Measurements from ENCODE around the gene PPFIA2. TPM values are rescaled to one million over a fixed set of nuclear protein-coding genes. Genes with fewer than 3 reads are reported as not detected.
"Not testable (repeated sequence)": the region's sequence is repeated elsewhere in the genome, so short reads cannot be mapped to it uniquely, and the experiment has no call there.

Gene PPFIA2
- total RNA-seq, 2 donors from 2014 or later: not detected

DNA sequence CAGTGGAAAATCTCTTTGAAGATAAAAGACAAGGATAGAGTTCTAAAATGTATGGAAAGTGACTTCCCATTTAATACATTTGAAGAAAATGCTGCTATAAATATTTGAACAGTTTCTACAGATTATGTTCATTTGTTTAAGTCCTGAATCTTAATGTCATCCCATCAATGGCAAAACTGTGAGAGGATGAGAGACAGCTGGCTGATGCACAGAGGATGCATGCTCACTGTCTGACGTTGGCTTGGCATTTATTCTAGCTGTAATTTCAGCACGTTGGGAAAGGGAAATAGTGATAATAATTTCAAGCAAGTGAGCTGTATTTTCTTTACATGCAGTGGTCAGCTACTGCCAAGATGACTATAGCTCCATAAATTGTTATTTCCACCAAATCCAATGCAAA is 40.5 kb downstream of the PPFIA2 start:
- no peak for ATAC-seq (replicated peaks)
- no peaks in the 10 kb centered on the region for H3K9me3 Mint-ChIP-seq

DNA sequence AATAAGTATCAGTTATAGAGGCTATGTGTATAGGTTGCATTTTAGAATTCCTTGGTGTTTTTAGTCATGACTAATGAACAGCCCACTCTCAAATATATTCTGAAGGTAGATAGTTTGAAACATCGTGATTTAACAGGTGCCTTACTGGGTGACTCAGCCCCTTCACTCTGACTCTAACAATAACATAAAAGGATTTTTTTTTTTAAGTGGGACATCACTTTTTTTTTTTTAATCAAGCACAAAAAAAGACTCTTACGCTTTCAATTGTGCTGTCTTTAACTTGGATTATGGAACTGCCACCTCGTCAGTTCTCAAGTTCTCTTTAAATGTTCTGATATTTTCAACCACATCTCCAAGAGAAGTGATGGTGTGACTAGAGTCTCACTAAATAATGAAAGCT is 46.6 kb downstream of the PPFIA2 start:
- no peaks in the 10 kb centered on the region for H3K9me3 Mint-ChIP-seq
- no peak for ATAC-seq (replicated peaks)
- no peak overlapping the region for H3K4me3 Mint-ChIP-seq
- no peak overlapping the region for H3K27ac Mint-ChIP-seq
- H3K27me3 Mint-ChIP-seq: no peaks in the 10 kb centered on the region
- H3K4me1 Mint-ChIP-seq: no peaks in the 10 kb centered on the region
- H3K36me3 Mint-ChIP-seq (ENCODE audit: low read depth): no peaks in the 10 kb centered on the region

More for the DNA sequence above, 40.5 kb downstream of the PPFIA2 start:
- Mint-ChIP-seq H3K36me3 (ENCODE audit: low read depth) (no peaks in the 10 kb centered on the region), H3K27me3 (no peaks in the 10 kb centered on the region), H3K27ac (no peak overlapping the region), H3K4me1 (no peaks in the 10 kb centered on the region), H3K4me3 (no peak overlapping the region)

- H3K27ac Mint-ChIP-seq: no peak overlapping the region
- peak; percentile 51 for ATAC-seq (replicated peaks)
- no peaks in the 10 kb centered on the region for H3K9me3 Mint-ChIP-seq
- no peaks in the 10 kb centered on the region for H3K4me1 Mint-ChIP-seq
- H3K36me3 Mint-ChIP-seq (ENCODE audit: low read depth): no peaks in the 10 kb centered on the region
- H3K27me3 Mint-ChIP-seq: no peaks in the 10 kb centered on the region
- H3K4me3 Mint-ChIP-seq: no peak overlapping the region
Observed at GRCh38 chr12:81705586-81705985, 53.6 kb downstream of the PPFIA2 start.

DNA sequence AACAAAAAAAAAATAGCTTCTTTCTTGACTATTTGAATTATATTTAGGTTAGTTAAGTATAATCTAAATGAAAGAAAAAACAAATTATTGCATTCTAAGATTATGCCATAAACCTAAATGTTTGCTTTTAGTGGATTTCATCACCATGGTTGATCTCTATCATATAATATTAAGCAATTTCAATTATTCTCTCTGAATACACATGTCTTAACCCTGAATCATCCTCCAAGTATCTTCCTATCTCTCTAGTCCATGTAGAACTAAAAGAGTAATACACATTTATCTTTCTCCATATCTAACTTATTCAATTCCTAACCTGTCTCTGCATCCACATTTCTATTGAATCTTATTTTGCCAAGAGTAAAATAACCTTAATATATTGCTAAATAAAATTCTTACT is 59.6 kb downstream of the PPFIA2 start:
- no peaks in the 10 kb centered on the region for H3K9me3 Mint-ChIP-seq
- ATAC-seq (replicated peaks): no peak
- H3K4me3 Mint-ChIP-seq: no peak overlapping the region
- no peaks in the 10 kb centered on the region for H3K27me3 Mint-ChIP-seq
- no peak overlapping the region for H3K27ac Mint-ChIP-seq
- no peaks in the 10 kb centered on the region for H3K36me3 Mint-ChIP-seq (ENCODE audit: low read depth)
- no peaks in the 10 kb centered on the region for H3K4me1 Mint-ChIP-seq

DNA sequence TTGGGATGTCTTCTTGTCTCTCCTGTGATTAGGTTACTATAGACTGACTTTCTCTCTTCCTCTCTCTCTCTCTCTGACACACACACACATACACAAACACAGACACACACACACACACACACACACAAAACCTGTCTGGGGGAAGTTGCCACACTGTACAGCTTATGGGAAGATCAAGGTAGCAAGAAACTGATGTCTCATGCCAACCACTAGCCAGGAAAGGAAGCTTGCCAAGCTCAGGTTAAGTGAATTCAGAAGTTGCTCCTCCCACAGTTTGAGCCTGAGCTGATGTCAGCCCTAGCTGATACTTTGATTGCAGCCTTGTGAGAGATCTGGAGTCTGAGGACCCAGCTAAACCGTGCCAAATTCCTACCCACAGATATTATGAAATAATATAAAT is 67.1 kb downstream of the PPFIA2 start:
- ATAC-seq (replicated peaks): peak; percentile 23
- Mint-ChIP-seq H3K4me1 (no peaks in the 10 kb centered on the region), H3K9me3 (no peaks in the 10 kb centered on the region), H3K27me3 (no peaks in the 10 kb centered on the region), H3K27ac (no peak overlapping the region), H3K36me3 (ENCODE audit: low read depth) (no peaks in the 10 kb centered on the region), H3K4me3 (no peak overlapping the region)

DNA sequence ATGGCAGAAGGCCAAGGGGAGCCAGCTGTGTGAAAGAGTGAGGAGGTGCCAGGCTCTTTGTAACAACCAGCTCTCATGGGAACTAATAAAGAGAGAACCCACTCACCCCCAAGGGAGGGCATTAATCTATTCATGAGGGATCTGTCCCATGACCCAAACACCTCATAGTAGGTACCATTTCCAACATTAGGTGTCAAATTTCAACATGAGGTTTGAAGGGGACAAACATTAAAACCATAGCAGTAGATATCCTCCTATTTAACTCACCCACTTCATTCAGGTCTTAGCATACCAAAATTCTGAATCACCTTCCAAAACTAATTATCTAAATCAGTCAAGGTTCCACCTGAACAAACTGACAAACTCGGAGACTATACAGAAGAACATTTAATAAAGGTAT is 75.3 kb downstream of the PPFIA2 start:
- Mint-ChIP-seq H3K36me3 (ENCODE audit: low read depth) (no peaks in the 10 kb centered on the region), H3K9me3 (no peaks in the 10 kb centered on the region), H3K4me3 (no peak overlapping the region), H3K27me3 (no peaks in the 10 kb centered on the region), H3K4me1 (no peaks in the 10 kb centered on the region), H3K27ac (no peak overlapping the region)
- no peak for ATAC-seq (replicated peaks)

GRCh38 chr12:81679614-81680013 is 79.5 kb downstream of the PPFIA2 start:
- Mint-ChIP-seq H3K4me3 (no peak overlapping the region), H3K27me3 (no peaks in the 10 kb centered on the region), H3K36me3 (ENCODE audit: low read depth) (no peaks in the 10 kb centered on the region), H3K27ac (no peak overlapping the region), H3K9me3 (no peaks in the 10 kb centered on the region), H3K4me1 (no peaks in the 10 kb centered on the region)
- ATAC-seq (replicated peaks): no peak

DNA sequence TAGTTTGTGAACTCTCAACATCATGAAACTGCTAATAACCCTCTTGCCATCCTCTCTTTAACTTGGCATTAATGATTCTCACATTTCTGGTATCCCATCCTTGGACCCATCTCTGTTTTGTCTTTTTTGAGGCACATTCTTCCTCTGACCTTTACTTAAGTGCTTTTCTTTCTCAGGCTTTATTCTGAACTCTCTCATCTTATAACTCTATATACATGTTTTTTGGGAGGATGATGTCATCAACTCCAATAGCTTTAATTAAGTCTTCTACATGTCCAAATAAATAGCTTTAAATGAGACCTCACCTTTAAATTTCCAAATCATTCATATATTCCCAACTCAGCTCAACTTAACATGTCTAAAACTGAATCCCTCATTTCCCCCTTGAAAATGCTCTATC is 88.4 kb downstream of the PPFIA2 start:
- Mint-ChIP-seq H3K9me3 (no peaks in the 10 kb centered on the region), H3K27me3 (no peaks in the 10 kb centered on the region), H3K27ac (no peak overlapping the region), H3K4me1 (peaks cover 5% of the 10 kb centered on the region), H3K36me3 (ENCODE audit: low read depth) (no peaks in the 10 kb centered on the region), H3K4me3 (no peak overlapping the region)
- ATAC-seq (replicated peaks): no peak

- no peaks in the 10 kb centered on the region for H3K27me3 Mint-ChIP-seq
- H3K36me3 Mint-ChIP-seq (ENCODE audit: low read depth): no peaks in the 10 kb centered on the region
- peak; percentile 99 for ATAC-seq (replicated peaks)
- H3K27ac Mint-ChIP-seq: no peak overlapping the region
- peaks cover 5% of the 10 kb centered on the region for H3K4me1 Mint-ChIP-seq
- peak overlapping the region; percentile 6 for H3K4me3 Mint-ChIP-seq
- H3K9me3 Mint-ChIP-seq: no peaks in the 10 kb centered on the region
Observed at GRCh38 chr12:81668475-81668874, 90.7 kb downstream of the PPFIA2 start.

DNA sequence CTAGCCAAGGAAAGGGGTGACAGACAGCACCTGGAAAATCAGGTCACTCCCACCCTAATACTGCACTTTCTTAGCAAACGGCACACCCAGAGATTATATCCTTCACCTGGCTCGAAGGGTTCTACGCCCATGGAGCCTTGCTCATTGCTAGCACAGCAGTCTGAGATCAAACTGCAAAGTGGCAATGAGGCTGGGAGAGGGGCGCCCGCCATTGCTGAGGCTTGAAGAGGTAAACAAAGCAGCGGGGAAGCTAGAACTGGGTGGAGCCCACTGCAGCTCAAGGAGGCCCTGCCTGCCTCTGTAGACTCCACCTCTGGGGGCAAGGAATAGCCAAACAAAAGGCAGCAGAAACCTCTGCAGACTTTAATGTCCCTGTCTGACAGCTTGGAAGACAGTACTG is 99.8 kb downstream of the PPFIA2 start:
- H3K9me3 Mint-ChIP-seq; H3K4me3 Mint-ChIP-seq; H3K4me1 Mint-ChIP-seq; H3K36me3 Mint-ChIP-seq (ENCODE audit: low read depth); H3K27me3 Mint-ChIP-seq; ATAC-seq (replicated peaks); H3K27ac Mint-ChIP-seq: not testable (repeated sequence)

- no peak overlapping the region for H3K4me3 Mint-ChIP-seq
- ATAC-seq (replicated peaks): no peak
- H3K4me1 Mint-ChIP-seq: no peaks in the 10 kb centered on the region
- no peaks in the 10 kb centered on the region for H3K36me3 Mint-ChIP-seq (ENCODE audit: low read depth)
- no peaks in the 10 kb centered on the region for H3K9me3 Mint-ChIP-seq
- H3K27me3 Mint-ChIP-seq: no peaks in the 10 kb centered on the region
- H3K27ac Mint-ChIP-seq: no peak overlapping the region
Observed at GRCh38 chr12:81644503-81644902, 114.6 kb downstream of the PPFIA2 start.

GRCh38 chr12:81639196-81639595 is 120.0 kb downstream of the PPFIA2 start:
- Mint-ChIP-seq H3K4me1 (no peaks in the 10 kb centered on the region), H3K9me3 (no peaks in the 10 kb centered on the region), H3K36me3 (ENCODE audit: low read depth) (no peaks in the 10 kb centered on the region), H3K27ac (no peak overlapping the region), H3K27me3 (no peaks in the 10 kb centered on the region), H3K4me3 (no peak overlapping the region)
- no peak for ATAC-seq (replicated peaks)

- no peaks in the 10 kb centered on the region for H3K9me3 Mint-ChIP-seq
- H3K4me1 Mint-ChIP-seq: no peaks in the 10 kb centered on the region
- H3K36me3 Mint-ChIP-seq (ENCODE audit: low read depth): no peaks in the 10 kb centered on the region
- ATAC-seq (replicated peaks): no peak
- H3K27ac Mint-ChIP-seq: no peak overlapping the region
- no peaks in the 10 kb centered on the region for H3K27me3 Mint-ChIP-seq
- no peak overlapping the region for H3K4me3 Mint-ChIP-seq
Observed at GRCh38 chr12:81633127-81633526, 126.0 kb downstream of the PPFIA2 start.

GRCh38 chr12:81627336-81628189 is 131.6 kb downstream of the PPFIA2 start:
- no peaks in the 10 kb centered on the region for H3K4me1 Mint-ChIP-seq
- no peaks in the 10 kb centered on the region for H3K9me3 Mint-ChIP-seq
- no peak overlapping the region for H3K4me3 Mint-ChIP-seq
- ATAC-seq (replicated peaks): no peak
- no peaks in the 10 kb centered on the region for H3K27me3 Mint-ChIP-seq
- H3K27ac Mint-ChIP-seq: no peak overlapping the region
- no peaks in the 10 kb centered on the region for H3K36me3 Mint-ChIP-seq (ENCODE audit: low read depth)

GRCh38 chr12:81626406-81626805 is 132.7 kb downstream of the PPFIA2 start:
- no peak for ATAC-seq (replicated peaks)
- Mint-ChIP-seq H3K4me3 (no peak overlapping the region), H3K4me1 (no peaks in the 10 kb centered on the region), H3K27me3 (no peaks in the 10 kb centered on the region), H3K9me3 (no peaks in the 10 kb centered on the region), H3K27ac (no peak overlapping the region), H3K36me3 (ENCODE audit: low read depth) (no peaks in the 10 kb centered on the region)

- Mint-ChIP-seq H3K4me1 (no peaks in the 10 kb centered on the region), H3K27me3 (peaks cover 5% of the 10 kb centered on the region), H3K36me3 (ENCODE audit: low read depth) (no peaks in the 10 kb centered on the region), H3K4me3 (no peak overlapping the region), H3K9me3 (no peaks in the 10 kb centered on the region), H3K27ac (no peak overlapping the region)
- ATAC-seq (replicated peaks): no peak
Observed at GRCh38 chr12:81617915-81618314, 141.2 kb downstream of the PPFIA2 start.
